Measurements from ENCODE around the gene GRSF1.
"Not testable (repeated sequence)": the region's sequence is repeated elsewhere in the genome, so short reads cannot be mapped to it uniquely, and the experiment has no call there.

GRSF1 gene

DNA sequence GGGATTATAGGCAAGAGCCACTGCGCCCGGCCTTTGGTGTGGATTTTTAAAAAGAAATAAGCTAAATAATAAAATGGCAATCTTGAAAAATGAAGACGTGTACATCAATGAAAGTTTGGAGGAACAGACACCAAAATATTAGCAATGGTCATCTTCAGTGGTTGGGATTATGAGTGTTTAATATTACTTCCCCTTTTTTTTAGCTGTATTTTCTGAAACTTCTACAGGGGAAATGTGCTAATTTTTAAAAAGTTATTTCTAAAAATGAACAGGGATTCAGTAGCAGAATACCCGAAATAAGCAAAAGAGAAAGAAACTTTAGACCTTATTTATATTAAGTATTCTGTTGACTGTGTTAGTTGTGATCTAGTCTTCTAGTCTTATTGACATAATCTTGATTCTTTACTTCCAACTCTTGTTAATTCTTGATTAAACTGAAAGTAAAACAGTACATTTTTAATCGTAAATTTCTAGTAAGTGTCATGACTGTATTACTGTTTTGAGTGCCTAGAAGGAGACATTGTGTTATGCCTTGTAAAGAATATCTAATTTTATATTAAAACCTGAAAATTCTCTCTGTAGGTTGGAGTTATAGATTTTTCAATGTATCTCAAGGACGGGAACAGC, 66.6 kb downstream of the GRSF1 start:
- TF ChIP-seq CSDC2 (CRISPR knock-in tag; IDR thresholded peaks at IDR 0.05) (no peak), OSR1 (CRISPR knock-in tag; IDR thresholded peaks at IDR 0.05) (no peak), ZFP30 (CRISPR knock-in tag; IDR thresholded peaks at IDR 0.05) (no peak), SNAI2 (CRISPR knock-in tag; IDR thresholded peaks at IDR 0.05) (no peak), ZNF70 (CRISPR knock-in tag; IDR thresholded peaks at IDR 0.05) (no peak), TCF4 (CRISPR knock-in tag; IDR thresholded peaks at IDR 0.05; ENCODE audit: borderline replicate concordance) (no peak), ZFP3 (CRISPR knock-in tag; IDR thresholded peaks at IDR 0.05) (no peak), PPARA (CRISPR knock-in tag; IDR thresholded peaks at IDR 0.05; ENCODE audit: borderline replicate concordance) (no peak), GLIS3 (CRISPR knock-in tag; IDR thresholded peaks at IDR 0.05) (no peak), ZNF8 (CRISPR knock-in tag; IDR thresholded peaks at IDR 0.05) (no peak), CSRNP3 (CRISPR knock-in tag; IDR thresholded peaks at IDR 0.05) (no peak), TOX (CRISPR knock-in tag; IDR thresholded peaks at IDR 0.05; ENCODE audit: borderline replicate concordance) (no peak), ARNTL (CRISPR knock-in tag; IDR thresholded peaks at IDR 0.05; ENCODE audit: borderline replicate concordance, low read depth) (no peak), ZNF565 (CRISPR knock-in tag; conservative IDR thresholded peaks at IDR 0.05; ENCODE audit: low read depth) (no peak), ZC3H10 (CRISPR knock-in tag; IDR thresholded peaks at IDR 0.05) (no peak)
- TF ChIP-seq, protein P1, sequence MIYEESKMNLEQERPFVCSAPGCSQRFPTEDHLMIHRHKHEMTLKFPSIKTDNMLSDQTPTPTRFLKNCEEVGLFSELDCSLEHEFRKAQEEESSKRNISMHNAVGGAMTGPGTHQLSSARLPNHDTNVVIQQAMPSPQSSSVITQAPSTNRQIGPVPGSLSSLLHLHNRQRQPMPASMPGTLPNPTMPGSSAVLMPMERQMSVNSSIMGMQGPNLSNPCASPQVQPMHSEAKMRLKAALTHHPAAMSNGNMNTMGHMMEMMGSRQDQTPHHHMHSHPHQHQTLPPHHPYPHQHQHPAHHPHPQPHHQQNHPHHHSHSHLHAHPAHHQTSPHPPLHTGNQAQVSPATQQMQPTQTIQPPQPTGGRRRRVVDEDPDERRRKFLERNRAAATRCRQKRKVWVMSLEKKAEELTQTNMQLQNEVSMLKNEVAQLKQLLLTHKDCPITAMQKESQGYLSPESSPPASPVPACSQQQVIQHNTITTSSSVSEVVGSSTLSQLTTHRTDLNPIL (CRISPR knock-in tag; IDR thresholded peaks at IDR 0.05; ENCODE audit: low read depth): no peak
- TF ChIP-seq, protein P2, sequence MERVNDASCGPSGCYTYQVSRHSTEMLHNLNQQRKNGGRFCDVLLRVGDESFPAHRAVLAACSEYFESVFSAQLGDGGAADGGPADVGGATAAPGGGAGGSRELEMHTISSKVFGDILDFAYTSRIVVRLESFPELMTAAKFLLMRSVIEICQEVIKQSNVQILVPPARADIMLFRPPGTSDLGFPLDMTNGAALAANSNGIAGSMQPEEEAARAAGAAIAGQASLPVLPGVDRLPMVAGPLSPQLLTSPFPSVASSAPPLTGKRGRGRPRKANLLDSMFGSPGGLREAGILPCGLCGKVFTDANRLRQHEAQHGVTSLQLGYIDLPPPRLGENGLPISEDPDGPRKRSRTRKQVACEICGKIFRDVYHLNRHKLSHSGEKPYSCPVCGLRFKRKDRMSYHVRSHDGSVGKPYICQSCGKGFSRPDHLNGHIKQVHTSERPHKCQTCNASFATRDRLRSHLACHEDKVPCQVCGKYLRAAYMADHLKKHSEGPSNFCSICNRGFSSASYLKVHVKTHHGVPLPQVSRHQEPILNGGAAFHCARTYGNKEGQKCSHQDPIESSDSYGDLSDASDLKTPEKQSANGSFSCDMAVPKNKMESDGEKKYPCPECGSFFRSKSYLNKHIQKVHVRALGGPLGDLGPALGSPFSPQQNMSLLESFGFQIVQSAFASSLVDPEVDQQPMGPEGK (CRISPR knock-in tag; IDR thresholded peaks at IDR 0.05; ENCODE audit: borderline replicate concordance): no peak
- no peak for ATAC-seq

GRCh38 chr4:70769396-70769795, 70.3 kb downstream of the GRSF1 start:
- ATAC-seq: not testable (repeated sequence)

DNA sequence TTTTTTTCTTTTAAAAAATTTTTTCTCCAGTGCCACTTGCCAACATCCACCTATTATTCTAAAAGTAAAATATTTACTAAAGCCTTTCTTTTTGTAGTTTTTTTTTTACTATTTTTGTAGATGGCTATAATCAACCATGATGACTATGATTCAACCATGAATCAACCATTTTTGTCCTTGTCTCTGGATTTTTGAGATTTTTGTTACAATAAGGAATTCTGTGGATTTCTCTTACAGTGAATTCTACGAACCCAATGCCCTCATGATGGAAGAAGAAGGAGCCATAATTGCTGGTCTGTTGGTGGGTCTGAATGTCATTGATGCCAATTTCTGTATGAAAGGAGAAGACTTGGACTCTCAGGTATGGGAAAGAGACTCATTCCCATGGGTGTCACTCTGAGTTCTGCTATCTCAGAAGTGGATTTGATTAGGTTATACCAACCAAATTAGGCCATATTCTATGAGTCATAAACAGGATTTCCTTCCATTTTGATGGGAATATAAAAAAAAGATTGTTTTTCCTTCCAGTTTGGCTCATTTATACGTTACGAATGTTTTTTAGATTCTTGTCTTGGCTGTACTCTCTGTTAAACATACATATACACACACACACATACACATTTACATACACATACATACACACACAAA, 71.3 kb downstream of the GRSF1 start:
- no peak for TF ChIP-seq ZNF70 (CRISPR knock-in tag; IDR thresholded peaks at IDR 0.05)
- TF ChIP-seq ZFP30 (CRISPR knock-in tag; IDR thresholded peaks at IDR 0.05): no peak
- ATAC-seq: no peak

Data from SK-N-SH treated with all-trans-retinoic acid at 6 μM for 48 hours (cell line).